Measurements from ENCODE around the gene G6PC1. TPM values are rescaled to one million over a fixed set of nuclear protein-coding genes. Genes with fewer than 3 reads are reported as not detected.

The G6PC1 gene
- total and polyA plus RNA-seq, 2 of the 13 experiments (the other 11 are each of a cell fraction or from before 2014, with no cell fraction given): 1.7 to 37.9 TPM

DNA sequence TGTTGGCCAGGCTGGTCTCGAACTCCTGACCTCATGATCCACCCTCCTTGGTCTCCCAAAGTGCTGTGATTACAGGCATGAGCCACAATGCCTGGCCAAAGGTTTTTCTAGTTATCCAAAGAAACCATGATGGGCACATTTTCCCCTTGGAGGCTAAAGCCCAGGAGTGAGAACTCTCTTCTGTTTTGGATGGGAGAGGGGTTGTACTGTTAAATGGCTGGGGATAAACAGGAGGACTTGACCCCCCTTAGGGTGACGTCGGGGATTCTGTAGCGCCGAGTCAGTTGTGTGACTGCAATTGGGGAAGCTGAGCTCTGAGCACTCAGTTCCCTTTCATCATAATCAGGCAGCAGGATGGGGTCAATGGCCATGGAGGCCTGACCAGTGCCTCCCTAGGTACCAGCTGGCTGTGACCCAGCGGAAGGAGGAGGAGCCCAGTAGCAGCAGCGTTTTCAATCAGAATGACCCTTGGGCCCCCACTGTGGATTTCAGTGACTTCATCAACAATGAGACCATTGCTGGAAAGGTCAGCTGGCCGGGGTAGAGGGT, 45.5 kb upstream of the G6PC1 start (continued):
- TF ChIP-seq, protein P1, sequence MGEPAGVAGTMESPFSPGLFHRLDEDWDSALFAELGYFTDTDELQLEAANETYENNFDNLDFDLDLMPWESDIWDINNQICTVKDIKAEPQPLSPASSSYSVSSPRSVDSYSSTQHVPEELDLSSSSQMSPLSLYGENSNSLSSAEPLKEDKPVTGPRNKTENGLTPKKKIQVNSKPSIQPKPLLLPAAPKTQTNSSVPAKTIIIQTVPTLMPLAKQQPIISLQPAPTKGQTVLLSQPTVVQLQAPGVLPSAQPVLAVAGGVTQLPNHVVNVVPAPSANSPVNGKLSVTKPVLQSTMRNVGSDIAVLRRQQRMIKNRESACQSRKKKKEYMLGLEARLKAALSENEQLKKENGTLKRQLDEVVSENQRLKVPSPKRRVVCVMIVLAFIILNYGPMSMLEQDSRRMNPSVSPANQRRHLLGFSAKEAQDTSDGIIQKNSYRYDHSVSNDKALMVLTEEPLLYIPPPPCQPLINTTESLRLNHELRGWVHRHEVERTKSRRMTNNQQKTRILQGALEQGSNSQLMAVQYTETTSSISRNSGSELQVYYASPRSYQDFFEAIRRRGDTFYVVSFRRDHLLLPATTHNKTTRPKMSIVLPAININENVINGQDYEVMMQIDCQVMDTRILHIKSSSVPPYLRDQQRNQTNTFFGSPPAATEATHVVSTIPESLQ (CRISPR knock-in tag; conservative IDR thresholded peaks at IDR 0.05): no peak
- no peak for TF ChIP-seq IRX3 (CRISPR knock-in tag; IDR thresholded peaks at IDR 0.05; ENCODE audit: borderline replicate concordance, low read depth)
- TF ChIP-seq, protein P2, sequence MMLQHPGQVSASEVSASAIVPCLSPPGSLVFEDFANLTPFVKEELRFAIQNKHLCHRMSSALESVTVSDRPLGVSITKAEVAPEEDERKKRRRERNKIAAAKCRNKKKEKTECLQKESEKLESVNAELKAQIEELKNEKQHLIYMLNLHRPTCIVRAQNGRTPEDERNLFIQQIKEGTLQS (CRISPR knock-in tag; IDR thresholded peaks at IDR 0.05): peak; percentile 21; the same call in 1 of the 2 replicates
- TF ChIP-seq IKZF1 (IDR thresholded peaks at IDR 0.05): no peak
- TF ChIP-seq DNMT3B (CRISPR knock-in tag; conservative IDR thresholded peaks at IDR 0.05): no peak
- no peak for TF ChIP-seq MIER2 (CRISPR knock-in tag; IDR thresholded peaks at IDR 0.05)
- no peak for TF ChIP-seq ZFP36 (IDR thresholded peaks at IDR 0.05; ENCODE audit: borderline replicate concordance, low read depth, low read length, partially characterized antibody)
- no peak for TF ChIP-seq ZNF737 (CRISPR knock-in tag; IDR thresholded peaks at IDR 0.05; ENCODE audit: borderline replicate concordance)
- TF ChIP-seq TBX2 (CRISPR knock-in tag; IDR thresholded peaks at IDR 0.05; ENCODE audit: borderline replicate concordance): peak; percentile 69
- no peak for TF ChIP-seq CBFB (CRISPR knock-in tag; IDR thresholded peaks at IDR 0.05)
- TF ChIP-seq TOE1 (CRISPR knock-in tag; IDR thresholded peaks at IDR 0.05): no peak
- TF ChIP-seq HCFC1 (IDR thresholded peaks at IDR 0.05; ENCODE audit: low read depth, low read length): no peak
- peak; percentile 81; the same call in 1 of the 2 replicates for TF ChIP-seq ZBTB7A (CRISPR knock-in tag; IDR thresholded peaks at IDR 0.05)
- TF ChIP-seq SUZ12 (IDR thresholded peaks at IDR 0.05; ENCODE audit: low read depth, low read length): no peak
- no peak for TF ChIP-seq ZNF674 (CRISPR knock-in tag; IDR thresholded peaks at IDR 0.05; ENCODE audit: low read depth)
- TF ChIP-seq SSRP1 (CRISPR knock-in tag; IDR thresholded peaks at IDR 0.05): no peak
- TF ChIP-seq KDM2A (CRISPR knock-in tag; IDR thresholded peaks at IDR 0.05; ENCODE audit: borderline replicate concordance, low read depth): no peak; the same call in 1 of the 2 replicates
- TF ChIP-seq SP2 (CRISPR knock-in tag; IDR thresholded peaks at IDR 0.05): no peak
- TF ChIP-seq ZNF660 (CRISPR knock-in tag; IDR thresholded peaks at IDR 0.05; ENCODE audit: borderline replicate concordance, low read depth): no peak
- no peak for TF ChIP-seq NFE2L2 (IDR thresholded peaks at IDR 0.05; ENCODE audit: low read length)
- TF ChIP-seq, protein P3, sequence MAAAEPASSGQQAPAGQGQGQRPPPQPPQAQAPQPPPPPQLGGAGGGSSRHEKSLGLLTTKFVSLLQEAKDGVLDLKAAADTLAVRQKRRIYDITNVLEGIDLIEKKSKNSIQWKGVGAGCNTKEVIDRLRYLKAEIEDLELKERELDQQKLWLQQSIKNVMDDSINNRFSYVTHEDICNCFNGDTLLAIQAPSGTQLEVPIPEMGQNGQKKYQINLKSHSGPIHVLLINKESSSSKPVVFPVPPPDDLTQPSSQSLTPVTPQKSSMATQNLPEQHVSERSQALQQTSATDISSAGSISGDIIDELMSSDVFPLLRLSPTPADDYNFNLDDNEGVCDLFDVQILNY (CRISPR knock-in tag; conservative IDR thresholded peaks at IDR 0.05): no peak
- TF ChIP-seq, protein P4, sequence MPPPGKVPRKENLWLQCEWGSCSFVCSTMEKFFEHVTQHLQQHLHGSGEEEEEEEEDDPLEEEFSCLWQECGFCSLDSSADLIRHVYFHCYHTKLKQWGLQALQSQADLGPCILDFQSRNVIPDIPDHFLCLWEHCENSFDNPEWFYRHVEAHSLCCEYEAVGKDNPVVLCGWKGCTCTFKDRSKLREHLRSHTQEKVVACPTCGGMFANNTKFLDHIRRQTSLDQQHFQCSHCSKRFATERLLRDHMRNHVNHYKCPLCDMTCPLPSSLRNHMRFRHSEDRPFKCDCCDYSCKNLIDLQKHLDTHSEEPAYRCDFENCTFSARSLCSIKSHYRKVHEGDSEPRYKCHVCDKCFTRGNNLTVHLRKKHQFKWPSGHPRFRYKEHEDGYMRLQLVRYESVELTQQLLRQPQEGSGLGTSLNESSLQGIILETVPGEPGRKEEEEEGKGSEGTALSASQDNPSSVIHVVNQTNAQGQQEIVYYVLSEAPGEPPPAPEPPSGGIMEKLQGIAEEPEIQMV (CRISPR knock-in tag; IDR thresholded peaks at IDR 0.05; ENCODE audit: low read depth): peak; percentile 63; the same call in 1 of the 2 replicates
- TF ChIP-seq ZNF333 (CRISPR knock-in tag; IDR thresholded peaks at IDR 0.05; ENCODE audit: borderline replicate concordance): no peak
- no peak for TF ChIP-seq ZMYM2 (CRISPR knock-in tag; IDR thresholded peaks at IDR 0.05)
- 0 out of 2 replicates have a peak, but pooled peaks have one; percentile 62 for TF ChIP-seq POGZ (CRISPR knock-in tag; IDR thresholded peaks at IDR 0.05)
- no peak for TF ChIP-seq NFIB (CRISPR knock-in tag; IDR thresholded peaks at IDR 0.05; ENCODE audit: borderline replicate concordance)
- peak; percentile 84 for TF ChIP-seq HNF4G (IDR thresholded peaks at IDR 0.05; ENCODE audit: borderline replicate concordance, low read depth, low read length)
- peak; percentile 13; the same call in 1 of the 2 replicates for TF ChIP-seq HNF4G (CRISPR knock-in tag; IDR thresholded peaks at IDR 0.05; ENCODE audit: borderline replicate concordance, low read depth)

Measured in HepG2 (cell line).